Epidermal melanocyte (primary cell): ENCODE measurements around the gene KLHL29.

Experiments used
- DNase-seq: peaks from one replicate; pipeline ENCODE4 v3.0.0; 2011; ENCODE audit warnings: low spot score; ENCODE audit not compliant: insufficient read length

KLHL29 gene

GRCh38 chr2:23606968-23607367 lies 222.0 kb downstream of the KLHL29 start:
- no peak for DNase-seq

GRCh38 chr2:23607925-23608324 lies 222.9 kb downstream of the KLHL29 start:
- no peak for DNase-seq

GRCh38 chr2:23609254-23609653 lies 224.3 kb downstream of the KLHL29 start:
- no peak for DNase-seq

- DNase-seq: no peak
These were observed 226.9 kb downstream of the KLHL29 start for GRCh38 chr2:23611839-23612238.

- no peak for DNase-seq
These were observed 229.7 kb downstream of the KLHL29 start for GRCh38 chr2:23614701-23615100.

GRCh38 chr2:23615216-23616020 lies 230.4 kb downstream of the KLHL29 start:
- no peak for DNase-seq

- DNase-seq: no peak
These were observed 231.7 kb downstream of the KLHL29 start for GRCh38 chr2:23616630-23617029.

GRCh38 chr2:23617167-23617810 lies 232.3 kb downstream of the KLHL29 start:
- peak; percentile 43 for DNase-seq

- DNase-seq: no peak
These were observed 232.8 kb downstream of the KLHL29 start for GRCh38 chr2:23617811-23618215.

GRCh38 chr2:23618265-23618664 lies 233.3 kb downstream of the KLHL29 start:
- no peak for DNase-seq

GRCh38 chr2:23618794-23619530 lies 234.0 kb downstream of the KLHL29 start:
- DNase-seq: no peak

- DNase-seq: no peak
These were observed 235.0 kb downstream of the KLHL29 start for GRCh38 chr2:23619941-23620340.

GRCh38 chr2:23620841-23621341 lies 235.9 kb downstream of the KLHL29 start:
- no peak for DNase-seq

- DNase-seq: no peak
These were observed 236.6 kb downstream of the KLHL29 start for GRCh38 chr2:23621616-23622015.

- DNase-seq: no peak
These were observed 237.5 kb downstream of the KLHL29 start for GRCh38 chr2:23622466-23622865.

GRCh38 chr2:23622966-23623675 lies 238.1 kb downstream of the KLHL29 start:
- no peak for DNase-seq

- DNase-seq: no peak
These were observed 239.4 kb downstream of the KLHL29 start for GRCh38 chr2:23624378-23624777.

GRCh38 chr2:23624915-23625314 lies 239.9 kb downstream of the KLHL29 start:
- DNase-seq: no peak

GRCh38 chr2:23625726-23626125 lies 240.7 kb downstream of the KLHL29 start:
- DNase-seq: no peak

- DNase-seq: no peak
These were observed 241.8 kb downstream of the KLHL29 start for GRCh38 chr2:23626701-23627230.
